Chondrocyte (in vitro differentiated cells): Measurements from ENCODE around the gene NIF3L1. TPM values are rescaled to one million over a fixed set of nuclear protein-coding genes. Genes with fewer than 3 reads are reported as not detected.

ENCODE experiments used
- DNase-seq: peaks from one replicate; pipeline ENCODE4 v3.0.0; 2021; ENCODE audit warnings: mixed read lengths, low spot score
- H3K27ac Mint-ChIP-seq: one replicate; pipeline ENCODE4 v1.8.0; 2021; ENCODE audit warnings: mild to moderate bottlenecking, moderate library complexity, mixed read lengths; ENCODE audit not compliant: unreplicated experiment
- H3K27me3 Mint-ChIP-seq: 2 replicates; pipeline ENCODE4 v1.8.0; 2021; ENCODE audit warnings: low read depth, mixed read lengths
- H3K36me3 Mint-ChIP-seq: 2 replicates; pipeline ENCODE4 v1.8.0; 2021; ENCODE audit warnings: low read depth, mixed read lengths
- H3K4me1 Mint-ChIP-seq: 2 replicates; pipeline ENCODE4 v1.8.0; 2021; ENCODE audit warnings: low read depth, mild to moderate bottlenecking, mixed read lengths
- H3K4me3 Mint-ChIP-seq: one replicate; pipeline ENCODE4 v1.8.0; 2021; ENCODE audit warnings: mild to moderate bottlenecking, moderate library complexity, mixed read lengths; ENCODE audit not compliant: unreplicated experiment
- H3K9me3 Mint-ChIP-seq: 2 replicates; pipeline ENCODE4 v1.8.0; 2021; ENCODE audit warnings: low read depth, mixed read lengths
- CTCF ChIP-seq: fragments of 200-600 bp; sonication (generic); IDR thresholded peaks from 2 replicates; pipeline ENCODE4 v1.5.0; 2021; ENCODE audit warnings: antibody characterized with exemption, mild to moderate bottlenecking, moderate library complexity
- total RNA-seq: library from RNA; stranded (reverse); gene quantifications from 3 replicates; pipeline ENCODE4 v1.2.1, GENCODE V29; 2021

Gene NIF3L1
- total RNA-seq, 1 donor from 2014 or later = 14.8 TPM

GRCh38 chr2:200950378-200950777, 61.2 kb downstream of the NIF3L1 start:
- Mint-ChIP-seq H3K4me1 (peaks cover 6% of the 10 kb centered on the region), H3K36me3 (peaks cover 13% of the 10 kb centered on the region), H3K9me3 (no peaks in the 10 kb centered on the region), H3K27me3 (no peaks in the 10 kb centered on the region), H3K4me3 (no peak overlapping the region), H3K27ac (no peak overlapping the region)
- no peak for TF ChIP-seq CTCF
- DNase-seq = no peak

Other genes starting within 250 kb of the NIF3L1 start
- 191 to 201 TPM (median 194 TPM) in 3 replicates for gene BZW1, start 77.5 kb upstream of the NIF3L1 start, total RNA-seq
- gene CLK1, start 24.7 kb upstream of the NIF3L1 start, total RNA-seq = 46.7 to 66.0 TPM (median 58.4 TPM) in 3 replicates
- gene PPIL3, start 294 bp upstream of the NIF3L1 start, total RNA-seq = 34.8 to 41.2 TPM (median 37.1 TPM) in 3 replicates
- gene ORC2, start 74.3 kb downstream of the NIF3L1 start, total RNA-seq = 19.2 to 35.6 TPM (median 19.8 TPM) in 3 replicates
- gene HYCC2, start 182.3 kb downstream of the NIF3L1 start, total RNA-seq = 12.0 to 18.0 TPM (median 13.4 TPM) in 3 replicates
- 59.2 to 94.1 TPM (median 66.2 TPM) in 3 replicates for gene NDUFB3, start 182.6 kb downstream of the NIF3L1 start, total RNA-seq
- gene CFLAR, start 226.8 kb downstream of the NIF3L1 start, total RNA-seq = 29.0 to 38.3 TPM (median 35.8 TPM) in 3 replicates